Adrenal gland (tissue), 12 donors: Measurements from ENCODE around the gene MIER1. TPM values are rescaled to one million over a fixed set of nuclear protein-coding genes. Genes with fewer than 3 reads are reported as not detected.

Experiments
- DNase-seq, 7 donors: peaks; one replicate each; pipeline ENCODE4 v3.0.0-alpha.2; 2019 to 2020
- H3K27ac ChIP-seq, 5 donors: fragments of 200-600 bp; sonication (generic) in 4 of 5; 1 replicate in 3 of 5; 2 replicates in 2 of 5; pipeline versions ENCODE4 v1.5.1 to v1.8.0; 2016 to 2020; ENCODE audit warnings: mild to moderate bottlenecking in 1 of 5
- H3K27me3 ChIP-seq: fragments of 200-600 bp; 2 replicates; pipeline ENCODE4 v1.8.0; 2021
- H3K36me3 ChIP-seq, 2 donors: fragments of 200-600 bp; replicated peaks in 1 of 2; 1 replicate in 1 of 2; 2 replicates in 1 of 2; pipeline versions ENCODE4 v1.5.1 to v1.8.0; 2018 to 2022
- H3K4me1 ChIP-seq, 2 donors: fragments of 200-600 bp; replicated peaks in 1 of 2; 1 replicate in 1 of 2; 2 replicates in 1 of 2; pipeline versions ENCODE4 v1.5.1 to v1.8.0; 2018 to 2021
- H3K4me3 ChIP-seq, 4 donors: fragments of 200-600 bp; sonication (generic) in 3 of 4; one replicate each; pipeline ENCODE4 v1.5.1; 2016 to 2018
- H3K9me3 ChIP-seq, 3 donors: fragments of 200-600 bp; sonication (generic) in 1 of 3; replicated peaks in 1 of 3; 1 replicate in 2 of 3; 2 replicates in 1 of 3; pipeline versions ENCODE4 v1.5.1 to v1.8.0; 2016 to 2021
- POLR2A ChIP-seq, 2 donors: fragments of 450-650 bp; IDR thresholded peaks; one replicate each; pipeline ENCODE4 v1.6.1; 2017; ENCODE audit warnings: antibody characterized with exemption in 2 of 2, mild to moderate bottlenecking in 2 of 2, moderate library complexity in 1 of 2
- WGBS, 4 donors: extraction: QIAGEN DNeasy Blood & Tissue Kit in 2 of 4; methylation state at CpG; one replicate each; pipeline versions ENCODE4 v1.1.5 to v1.1.7; 2013 to 2017; 5-methylcytosine and 5-hydroxymethylcytosine counted together
- intact Hi-C, 2 donors: fragments of 100-400 bp; cut with DNase I; formaldehyde crosslinking; loops; one replicate each; pipeline versions ENCODE4 v1.14.1 to v1.15.0; 2022 to 2023
- polyA plus RNA-seq, 3 donors: library from polyadenylated mRNA; stranded (reverse); fragments of 200-250 nt in 2 of 3; fragments of 350-450 nt in 1 of 3; fragmentation: Illumina TruSeq in 1 of 3; extraction: RNeasy Lipid Tissue Mini Kit (QIAGEN cat#74804) in 1 of 3; gene quantifications; one replicate each; pipeline ENCODE4 v1.2.3, GENCODE V29; 2013 to 2014
- total RNA-seq, 9 donors: library from RNA; depleted of rRNA in 4 of 9; stranded (reverse); fragments of >200 nt in 4 of 9; fragments of 120-200 nt in 1 of 9; fragmentation: NEBNext Ultra II Directional in 1 of 9; extraction: Animal tissue kit (Norgen Biotek cat#: 25700) in 1 of 9; gene quantifications; one replicate each; pipeline versions ENCODE4 v1.1.0 to v1.2.4, GENCODE V29; 2013 to 2023
- TF ChIP-seq, protein P1 (sequence below), 6 experiments: fragments of 450-650 bp in 4 of 6; fragments of 200-600 bp in 2 of 6; sonication (generic) in 1 of 6; IDR thresholded peaks; 1 replicate in 5 of 6; 2 replicates in 1 of 6; pipeline versions ENCODE4 v1.5.1 to v1.8.0; 2016 to 2021; ENCODE audit warnings: antibody characterized with exemption in 6 of 6, mild to moderate bottlenecking in 2 of 6, moderate library complexity in 1 of 6
- donor health status: healthy with polysubstance abuse.
- donor health status: Bipolar disorder and iron deficiency.
- donor health status: DM: yes; HTN: yes; CAD: no.
- donor health status: DM: no; HTN: no; CAD: no.
- donor health status: DM: no; HTN: no; CAD: no.
- donor health status: DM: yes; HTN: yes; CAD: no.

MIER1 gene
- total and polyA plus RNA-seq, 12 donors = 13.0 to 62.9 (median 37.3) TPM

DNA sequence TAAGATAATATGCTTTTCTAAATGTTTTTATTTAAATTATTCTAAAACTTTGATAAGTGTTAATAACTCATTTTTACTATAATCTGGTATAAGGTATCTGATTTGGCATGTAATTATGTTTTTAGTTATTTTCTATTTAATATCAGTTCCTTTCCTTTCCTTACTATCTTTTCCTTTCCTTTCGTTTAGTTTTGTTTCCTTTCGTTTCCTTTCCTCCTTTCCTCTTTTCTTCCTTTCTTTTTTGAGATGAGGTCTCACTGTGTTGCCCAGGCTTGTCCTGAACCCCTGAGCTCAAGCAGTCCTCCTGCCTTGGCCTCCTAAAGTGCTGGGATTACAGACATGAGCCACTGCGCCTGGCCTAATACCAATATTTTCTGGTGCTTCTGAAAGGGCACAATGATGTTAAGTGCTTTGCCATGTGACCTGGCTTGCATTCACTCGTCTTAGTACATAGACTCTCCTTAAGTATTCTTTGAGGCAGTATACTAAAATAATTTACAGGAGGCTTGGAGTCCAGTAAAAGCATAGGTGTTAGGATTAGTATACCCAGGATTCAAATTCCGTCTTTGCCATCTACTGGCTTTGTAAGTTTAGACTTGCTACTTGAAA, 18.7 kb downstream of the MIER1 start:
- H3K27ac ChIP-seq = peak overlapping the region in 3 of 5 donors; percentile 21 to 78 (median 77)
- no peaks in the 10 kb centered on the region for H3K27me3 ChIP-seq
- peaks cover 16 to 80% of the 10 kb centered on the region in 2 donors for H3K4me1 ChIP-seq
- H3K4me3 ChIP-seq = no peak overlapping the region
- intact Hi-C loops = no loop called here
- H3K36me3 ChIP-seq = peaks cover 0 to 19% of the 10 kb centered on the region in 2 donors
- DNase-seq = peak in 2 of 7 donors; percentile 21 to 55
- 73 to 82% (median 80%) methylated on average over 5 of the region's 5 CpGs for WGBS, 4 donors
- TF ChIP-seq POLR2A (IDR thresholded peaks at IDR 0.05) = no peak
- TF ChIP-seq, protein P1, sequence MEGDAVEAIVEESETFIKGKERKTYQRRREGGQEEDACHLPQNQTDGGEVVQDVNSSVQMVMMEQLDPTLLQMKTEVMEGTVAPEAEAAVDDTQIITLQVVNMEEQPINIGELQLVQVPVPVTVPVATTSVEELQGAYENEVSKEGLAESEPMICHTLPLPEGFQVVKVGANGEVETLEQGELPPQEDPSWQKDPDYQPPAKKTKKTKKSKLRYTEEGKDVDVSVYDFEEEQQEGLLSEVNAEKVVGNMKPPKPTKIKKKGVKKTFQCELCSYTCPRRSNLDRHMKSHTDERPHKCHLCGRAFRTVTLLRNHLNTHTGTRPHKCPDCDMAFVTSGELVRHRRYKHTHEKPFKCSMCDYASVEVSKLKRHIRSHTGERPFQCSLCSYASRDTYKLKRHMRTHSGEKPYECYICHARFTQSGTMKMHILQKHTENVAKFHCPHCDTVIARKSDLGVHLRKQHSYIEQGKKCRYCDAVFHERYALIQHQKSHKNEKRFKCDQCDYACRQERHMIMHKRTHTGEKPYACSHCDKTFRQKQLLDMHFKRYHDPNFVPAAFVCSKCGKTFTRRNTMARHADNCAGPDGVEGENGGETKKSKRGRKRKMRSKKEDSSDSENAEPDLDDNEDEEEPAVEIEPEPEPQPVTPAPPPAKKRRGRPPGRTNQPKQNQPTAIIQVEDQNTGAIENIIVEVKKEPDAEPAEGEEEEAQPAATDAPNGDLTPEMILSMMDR (IDR thresholded peaks at IDR 0.05) = no peak
- no peaks in the 10 kb centered on the region for H3K9me3 ChIP-seq

DNA sequence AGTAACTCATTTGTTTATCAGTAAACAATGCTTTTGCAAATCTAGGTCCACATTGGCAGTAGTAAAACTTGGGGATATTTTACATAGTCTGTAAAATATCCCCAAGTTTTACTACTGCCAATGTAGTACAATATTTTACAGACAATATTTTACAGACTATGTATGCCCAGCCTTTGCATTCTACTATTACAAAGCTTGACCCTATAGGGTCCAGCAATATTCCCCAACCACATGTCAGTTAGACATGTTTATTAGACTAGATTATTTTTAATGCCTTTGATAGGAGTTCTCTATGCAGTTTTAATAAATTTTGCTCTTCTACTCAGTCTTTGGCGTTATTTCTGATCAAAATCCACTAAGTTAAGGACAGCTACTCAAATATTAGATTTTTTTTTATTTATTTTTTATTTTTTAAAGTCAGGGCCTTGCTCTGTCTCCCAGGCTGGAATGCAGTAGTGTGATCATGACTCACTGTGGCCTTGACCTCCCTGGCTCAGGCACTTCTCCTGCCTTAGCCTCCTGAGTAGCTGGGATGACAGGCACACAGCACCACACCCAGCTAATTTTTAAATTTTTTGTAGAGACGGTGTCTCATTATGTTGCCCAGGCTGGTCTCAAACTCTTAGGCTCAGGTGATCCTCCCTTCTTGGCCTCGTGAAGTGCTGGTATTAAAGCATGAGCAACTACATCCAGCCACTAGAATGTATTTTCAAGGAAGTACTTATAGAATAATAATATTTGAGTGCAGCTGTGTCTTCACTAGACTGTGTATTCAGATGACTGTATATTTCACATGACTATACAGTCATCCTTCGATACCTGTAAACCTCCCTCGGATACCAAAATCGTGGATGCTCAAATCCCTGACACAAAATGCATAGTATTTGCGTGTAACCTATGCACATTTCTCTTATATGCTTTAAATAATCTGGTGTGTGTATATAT, 19.8 kb downstream of the MIER1 start:
- no peaks in the 10 kb centered on the region for H3K27me3 ChIP-seq
- intact Hi-C loops = no loop called here
- TF ChIP-seq, protein P1 (IDR thresholded peaks at IDR 0.05) = no peak
- TF ChIP-seq POLR2A (IDR thresholded peaks at IDR 0.05) = peak in 1 of 2 donors; percentile 16
- peak; percentile 81 to 95 (median 91) for DNase-seq
- peaks cover 0 to 30% of the 10 kb centered on the region in 2 donors for H3K36me3 ChIP-seq
- WGBS, 4 donors = 61 to 71% (median 64%) methylated on average over 7 of the region's 7 CpGs
- no peak overlapping the region for H3K4me3 ChIP-seq
- H3K4me1 ChIP-seq = peaks cover 16 to 69% of the 10 kb centered on the region in 2 donors
- peak overlapping the region; percentile 24 to 79 (median 77) for H3K27ac ChIP-seq
- no peaks in the 10 kb centered on the region for H3K9me3 ChIP-seq

DNA sequence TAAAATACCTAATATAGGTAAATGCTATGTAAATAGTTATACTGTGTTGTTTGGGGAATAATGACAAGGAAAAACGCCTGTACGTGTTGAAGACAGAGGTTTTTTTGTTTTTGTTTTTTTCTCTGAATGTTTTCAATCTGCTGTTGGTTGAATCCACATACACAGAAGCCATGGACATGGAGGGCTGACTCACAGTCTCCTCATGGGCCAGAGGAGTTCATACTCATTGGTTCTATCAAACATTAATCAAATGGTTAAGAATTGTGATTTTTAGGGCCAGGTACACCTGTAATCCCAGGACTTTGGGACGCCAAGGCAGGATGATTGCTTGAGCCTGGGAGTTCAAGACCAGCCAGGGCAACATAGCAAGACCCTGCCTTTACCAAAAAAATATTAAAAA, 20.5 kb downstream of the MIER1 start:
- intact Hi-C loops = no loop called here

More for the DNA sequence above, 20.5 kb downstream of the MIER1 start:
- TF ChIP-seq POLR2A (IDR thresholded peaks at IDR 0.05) = no peak
- TF ChIP-seq, protein P1 (IDR thresholded peaks at IDR 0.05) = no peak
- 86 to 96% (median 88%) methylated on average over 3 of the region's 3 CpGs for WGBS, 4 donors
- Histone ChIP-seq H3K9me3 (no peaks in the 10 kb centered on the region), H3K4me1 (peaks cover 16 to 65% of the 10 kb centered on the region in 2 donors), H3K4me3 (no peak overlapping the region), H3K27me3 (no peaks in the 10 kb centered on the region), H3K27ac (peak overlapping the region in 3 of 5 donors; percentile 43 to 78 (median 77)), H3K36me3 (peaks cover 0 to 34% of the 10 kb centered on the region in 2 donors)
- peak in 1 of 7 donors; percentile 30 for DNase-seq
